ENCODE data around the gene ABCD1. TPM values are rescaled to one million over a fixed set of nuclear protein-coding genes. Genes with fewer than 3 reads are reported as not detected.

The ABCD1 gene
- total RNA-seq, 4 donors from 2014 or later: 14.4 to 38.8 (median 22.0) TPM

- peak; percentile 51 for ATAC-seq
- no CpG with 5 or more reads among the region's 52 CpGs for WGBS, 2 donors (ENCODE audit: low coverage in 1 of 2)
- no peaks in the 10 kb centered on the region for H3K9me3 ChIP-seq
- TF ChIP-seq POLR2AphosphoS5 (IDR thresholded peaks at IDR 0.05) (no peak), CTCF (IDR thresholded peaks at IDR 0.05) (no peak), EP300 (IDR thresholded peaks at IDR 0.05) (no peak), POLR2A (IDR thresholded peaks at IDR 0.05) (no peak)
- peaks cover 0 to 28% (median 0%) of the 10 kb centered on the region in 3 donors for H3K4me1 ChIP-seq
- no peaks in the 10 kb centered on the region for H3K27me3 ChIP-seq
- peak within 1 kb of the TSS in 1 of 2 donors; percentile 33 for H3K4me3 ChIP-seq
- H3K36me3 ChIP-seq: peaks cover 0 to 43% of the 10 kb centered on the region in 2 donors
- H3K27ac ChIP-seq: peak within 1 kb of the TSS; percentile 51 to 82 (median 74)
These were observed 56.2 kb downstream of the ABCD1 start, which contains the start of gene SRPK3 for GRCh38 chrX:153780678-153781427. TSS of gene SRPK3 (plus strand) at chrX:153781041. CDS start at chrX:153781087, 46 bp downstream.

GRCh38 chrX:153781428-153782047 lies 56.9 kb downstream of the ABCD1 start:
- no peak for TF ChIP-seq CTCF (IDR thresholded peaks at IDR 0.05)
- no peak for TF ChIP-seq POLR2AphosphoS5 (IDR thresholded peaks at IDR 0.05)
- TF ChIP-seq POLR2A (IDR thresholded peaks at IDR 0.05): no peak
- no peak for TF ChIP-seq EP300 (IDR thresholded peaks at IDR 0.05)
- no peak for ATAC-seq
- H3K27ac ChIP-seq: peak overlapping the region; percentile 51 to 82 (median 74)
- H3K4me1 ChIP-seq: peaks cover 0 to 28% (median 0%) of the 10 kb centered on the region in 3 donors
- peaks cover 0 to 47% of the 10 kb centered on the region in 2 donors for H3K36me3 ChIP-seq
- no peaks in the 10 kb centered on the region for H3K27me3 ChIP-seq
- no peak overlapping the region for H3K4me3 ChIP-seq
- WGBS, 2 donors (ENCODE audit: low coverage in 1 of 2): no CpG with 5 or more reads among the region's 24 CpGs
- H3K9me3 ChIP-seq: no peaks in the 10 kb centered on the region

- peaks cover 0 to 28% (median 0%) of the 10 kb centered on the region in 3 donors for H3K4me1 ChIP-seq
- no peaks in the 10 kb centered on the region for H3K27me3 ChIP-seq
- peaks cover 0 to 49% of the 10 kb centered on the region in 2 donors for H3K36me3 ChIP-seq
- ATAC-seq: no peak
- peak overlapping the region in 2 of 4 donors; percentile 75 to 82 for H3K27ac ChIP-seq
- no peaks in the 10 kb centered on the region for H3K9me3 ChIP-seq
- TF ChIP-seq CTCF (IDR thresholded peaks at IDR 0.05) (no peak), POLR2A (IDR thresholded peaks at IDR 0.05) (no peak), POLR2AphosphoS5 (IDR thresholded peaks at IDR 0.05) (no peak), EP300 (IDR thresholded peaks at IDR 0.05) (no peak)
- WGBS, 2 donors (ENCODE audit: low coverage in 1 of 2): 63% methylated on average over 2 of the region's 11 CpGs; no CpG with 5 or more reads in 1 of the 2 donors
- H3K4me3 ChIP-seq: no peak overlapping the region
These were observed 57.7 kb downstream of the ABCD1 start for GRCh38 chrX:153782313-153782712.

GRCh38 chrX:153782871-153783270 lies 58.2 kb downstream of the ABCD1 start:
- Histone ChIP-seq H3K27ac (no peak overlapping the region), H3K27me3 (no peaks in the 10 kb centered on the region), H3K9me3 (no peaks in the 10 kb centered on the region), H3K4me3 (no peak overlapping the region), H3K36me3 (peaks cover 0 to 49% of the 10 kb centered on the region in 2 donors), H3K4me1 (peaks cover 0 to 28% (median 0%) of the 10 kb centered on the region in 3 donors)
- no peak for TF ChIP-seq POLR2A (IDR thresholded peaks at IDR 0.05)
- TF ChIP-seq POLR2AphosphoS5 (IDR thresholded peaks at IDR 0.05): no peak
- TF ChIP-seq CTCF (IDR thresholded peaks at IDR 0.05): no peak
- no peak for TF ChIP-seq EP300 (IDR thresholded peaks at IDR 0.05)
- no peak for ATAC-seq
- no CpG with 5 or more reads among the region's 14 CpGs for WGBS, 2 donors (ENCODE audit: low coverage in 1 of 2)

Data from gastroesophageal sphincter (tissue), 4 donors.